ENCODE data around the gene PTPRN2.

GRCh38 chr7:157509226-157509625 lies 1078.4 kb downstream of the PTPRN2 start:
- TF ChIP-seq, protein P1, sequence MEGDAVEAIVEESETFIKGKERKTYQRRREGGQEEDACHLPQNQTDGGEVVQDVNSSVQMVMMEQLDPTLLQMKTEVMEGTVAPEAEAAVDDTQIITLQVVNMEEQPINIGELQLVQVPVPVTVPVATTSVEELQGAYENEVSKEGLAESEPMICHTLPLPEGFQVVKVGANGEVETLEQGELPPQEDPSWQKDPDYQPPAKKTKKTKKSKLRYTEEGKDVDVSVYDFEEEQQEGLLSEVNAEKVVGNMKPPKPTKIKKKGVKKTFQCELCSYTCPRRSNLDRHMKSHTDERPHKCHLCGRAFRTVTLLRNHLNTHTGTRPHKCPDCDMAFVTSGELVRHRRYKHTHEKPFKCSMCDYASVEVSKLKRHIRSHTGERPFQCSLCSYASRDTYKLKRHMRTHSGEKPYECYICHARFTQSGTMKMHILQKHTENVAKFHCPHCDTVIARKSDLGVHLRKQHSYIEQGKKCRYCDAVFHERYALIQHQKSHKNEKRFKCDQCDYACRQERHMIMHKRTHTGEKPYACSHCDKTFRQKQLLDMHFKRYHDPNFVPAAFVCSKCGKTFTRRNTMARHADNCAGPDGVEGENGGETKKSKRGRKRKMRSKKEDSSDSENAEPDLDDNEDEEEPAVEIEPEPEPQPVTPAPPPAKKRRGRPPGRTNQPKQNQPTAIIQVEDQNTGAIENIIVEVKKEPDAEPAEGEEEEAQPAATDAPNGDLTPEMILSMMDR (IDR thresholded peaks at IDR 0.05), result no peak
- no peak for TF ChIP-seq POLR2A (IDR thresholded peaks at IDR 0.05)
- no peak for TF ChIP-seq POLR2AphosphoS5 (IDR thresholded peaks at IDR 0.05)
